ENCODE measurements around the gene FOXF2.
A peak's percentile ranks its signal among the peaks of the same experiment; 100 is the strongest.
"Not testable (repeated sequence)": the region's sequence is repeated elsewhere in the genome, so short reads cannot be mapped to it uniquely, and the experiment has no call there.

FOXF2 gene

GRCh38 chr6:1363729-1364572 lies 25.4 kb upstream of the FOXF2 start:
- Histone ChIP-seq H3K4me3 (ENCODE audit: low read depth, low read length) (no peak overlapping the region), H3K36me3 (ENCODE audit: control insufficient read depth, insufficient read depth, low read length) (no peaks in the 10 kb centered on the region), H3K27ac (ENCODE audit: low read depth, low read length) (no peak overlapping the region), H3K27me3 (ENCODE audit: control insufficient read depth, insufficient read depth, low read length) (peaks cover 11% of the 10 kb centered on the region), H3K4me1 (ENCODE audit: control insufficient read depth, insufficient read depth, low read length) (0 out of 2 replicates have a peak, but pooled peaks cover 14% of the 10 kb centered on the region), H3K9me3 (ENCODE audit: control insufficient read depth, insufficient read depth, low read length) (no peaks in the 10 kb centered on the region), H3K9ac (ENCODE audit: low read depth, low read length) (no peak overlapping the region)

DNA sequence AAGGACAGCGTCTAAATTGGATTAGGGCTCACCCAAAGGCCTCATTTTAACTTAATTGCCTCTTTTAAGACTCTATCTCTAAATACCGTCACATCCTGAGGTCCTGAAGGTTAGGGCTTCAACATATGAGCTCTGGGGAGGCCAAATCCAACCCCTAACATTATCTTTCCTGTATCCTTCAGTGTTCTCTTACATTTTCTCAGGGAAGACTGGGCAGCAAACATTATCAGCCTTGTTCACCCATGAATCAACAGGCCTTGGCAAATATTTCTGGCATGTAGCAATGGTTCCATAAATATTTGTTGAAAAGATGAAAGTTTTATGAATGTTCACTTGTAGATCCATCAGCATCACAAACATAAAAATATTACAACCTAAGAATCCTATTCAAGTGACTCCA lies 24.6 kb upstream of the FOXF2 start:
- no peak overlapping the region for H3K9ac ChIP-seq (ENCODE audit: low read depth, low read length)
- H3K27ac ChIP-seq (ENCODE audit: low read depth, low read length): no peak overlapping the region
- 0 out of 2 replicates have a peak, but pooled peaks cover 14% of the 10 kb centered on the region for H3K4me1 ChIP-seq (ENCODE audit: control insufficient read depth, insufficient read depth, low read length)
- no peak overlapping the region for H3K4me3 ChIP-seq (ENCODE audit: low read depth, low read length)
- H3K27me3 ChIP-seq (ENCODE audit: control insufficient read depth, insufficient read depth, low read length): peaks cover 11% of the 10 kb centered on the region
- H3K9me3 ChIP-seq (ENCODE audit: control insufficient read depth, insufficient read depth, low read length): no peaks in the 10 kb centered on the region
- H3K36me3 ChIP-seq (ENCODE audit: control insufficient read depth, insufficient read depth, low read length): no peaks in the 10 kb centered on the region

GRCh38 chr6:1365686-1366085 lies 23.7 kb upstream of the FOXF2 start:
- H3K27me3 ChIP-seq (ENCODE audit: control insufficient read depth, insufficient read depth, low read length): peaks cover 11% of the 10 kb centered on the region
- H3K36me3 ChIP-seq (ENCODE audit: control insufficient read depth, insufficient read depth, low read length): no peaks in the 10 kb centered on the region
- H3K4me3 ChIP-seq (ENCODE audit: low read depth, low read length): no peak overlapping the region
- no peak overlapping the region for H3K27ac ChIP-seq (ENCODE audit: low read depth, low read length)
- H3K9ac ChIP-seq (ENCODE audit: low read depth, low read length): no peak overlapping the region
- H3K9me3 ChIP-seq (ENCODE audit: control insufficient read depth, insufficient read depth, low read length): no peaks in the 10 kb centered on the region
- H3K4me1 ChIP-seq (ENCODE audit: control insufficient read depth, insufficient read depth, low read length): 0 out of 2 replicates have a peak, but pooled peaks cover 14% of the 10 kb centered on the region

- Histone ChIP-seq H3K4me1 (ENCODE audit: control insufficient read depth, insufficient read depth, low read length) (0 out of 2 replicates have a peak, but pooled peaks cover 14% of the 10 kb centered on the region), H3K9me3 (ENCODE audit: control insufficient read depth, insufficient read depth, low read length) (no peaks in the 10 kb centered on the region), H3K4me3 (ENCODE audit: low read depth, low read length) (no peak overlapping the region)
Measured at GRCh38 chr6:1367771-1368170, 21.6 kb upstream of the FOXF2 start.

DNA sequence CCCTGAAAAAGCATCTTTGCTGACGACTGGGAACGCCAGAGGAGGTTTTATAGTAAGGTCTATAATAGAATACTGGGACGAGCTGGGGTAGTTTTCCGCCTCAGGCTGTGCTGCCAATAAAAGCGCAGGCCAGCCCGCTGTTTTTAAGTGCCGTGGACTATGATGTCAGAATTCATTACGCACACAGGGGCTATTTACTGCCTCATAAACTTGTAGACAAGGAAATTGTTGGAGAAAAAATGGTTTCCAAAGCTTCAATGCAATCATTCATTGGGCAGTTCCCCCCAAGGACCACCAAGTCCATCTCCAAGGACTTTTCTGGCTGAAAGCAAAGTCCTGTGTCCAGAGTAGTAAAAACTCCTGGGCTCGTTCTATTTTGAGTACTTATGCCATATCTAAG lies 20.4 kb upstream of the FOXF2 start:
- Histone ChIP-seq H3K4me3 (ENCODE audit: low read depth, low read length) (no peak overlapping the region), H3K27me3 (ENCODE audit: control insufficient read depth, insufficient read depth, low read length) (peaks cover 29% of the 10 kb centered on the region), H3K9me3 (ENCODE audit: control insufficient read depth, insufficient read depth, low read length) (no peaks in the 10 kb centered on the region), H3K9ac (ENCODE audit: low read depth, low read length) (no peak overlapping the region), H3K27ac (ENCODE audit: low read depth, low read length) (no peak overlapping the region), H3K36me3 (ENCODE audit: control insufficient read depth, insufficient read depth, low read length) (no peaks in the 10 kb centered on the region), H3K4me1 (ENCODE audit: control insufficient read depth, insufficient read depth, low read length) (0 out of 2 replicates have a peak, but pooled peaks cover 14% of the 10 kb centered on the region)

More at GRCh38 chr6:1367771-1368170, 21.6 kb upstream of the FOXF2 start:
- Histone ChIP-seq H3K36me3 (ENCODE audit: control insufficient read depth, insufficient read depth, low read length) (no peaks in the 10 kb centered on the region), H3K9ac (ENCODE audit: low read depth, low read length) (no peak overlapping the region), H3K27me3 (ENCODE audit: control insufficient read depth, insufficient read depth, low read length) (peaks cover 17% of the 10 kb centered on the region), H3K27ac (ENCODE audit: low read depth, low read length) (no peak overlapping the region)

- not testable (repeated sequence) for H3K4me3 ChIP-seq (ENCODE audit: low read depth, low read length); H3K36me3 ChIP-seq (ENCODE audit: control insufficient read depth, insufficient read depth, low read length); H3K27ac ChIP-seq (ENCODE audit: low read depth, low read length); H3K9ac ChIP-seq (ENCODE audit: low read depth, low read length); H3K9me3 ChIP-seq (ENCODE audit: control insufficient read depth, insufficient read depth, low read length)
- peaks cover 36% of the 10 kb centered on the region for H3K27me3 ChIP-seq (ENCODE audit: control insufficient read depth, insufficient read depth, low read length)
- H3K4me1 ChIP-seq (ENCODE audit: control insufficient read depth, insufficient read depth, low read length): 0 out of 2 replicates have a peak, but pooled peaks cover 14% of the 10 kb centered on the region
Measured at GRCh38 chr6:1369695-1370094, 19.7 kb upstream of the FOXF2 start.

DNA sequence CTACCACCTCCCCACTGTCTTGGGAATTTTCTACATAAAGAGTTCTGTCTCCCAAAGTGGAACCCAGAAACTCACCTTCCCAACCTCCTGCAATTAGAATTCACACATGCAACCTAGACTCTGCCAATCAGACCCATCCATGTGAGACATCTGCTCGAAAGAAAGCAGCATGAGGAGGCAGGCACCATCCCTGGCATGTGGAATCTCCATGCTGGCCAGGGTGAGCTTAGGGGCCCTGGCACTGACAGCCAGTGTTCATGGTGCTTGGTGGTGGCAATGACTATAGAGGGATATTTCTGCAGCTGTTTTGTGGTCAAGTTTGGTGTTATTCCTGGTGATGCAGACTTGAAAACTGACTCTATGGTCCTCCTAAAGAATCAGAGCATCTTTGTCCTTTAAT lies 17.4 kb upstream of the FOXF2 start:
- no peaks in the 10 kb centered on the region for H3K36me3 ChIP-seq (ENCODE audit: control insufficient read depth, insufficient read depth, low read length)
- H3K4me1 ChIP-seq (ENCODE audit: control insufficient read depth, insufficient read depth, low read length): no peaks in the 10 kb centered on the region
- H3K9ac ChIP-seq (ENCODE audit: low read depth, low read length): no peak overlapping the region
- peaks cover 48% of the 10 kb centered on the region for H3K27me3 ChIP-seq (ENCODE audit: control insufficient read depth, insufficient read depth, low read length)
- no peaks in the 10 kb centered on the region for H3K9me3 ChIP-seq (ENCODE audit: control insufficient read depth, insufficient read depth, low read length)
- H3K27ac ChIP-seq (ENCODE audit: low read depth, low read length): no peak overlapping the region
- no peak overlapping the region for H3K4me3 ChIP-seq (ENCODE audit: low read depth, low read length)

- no peak overlapping the region for H3K27ac ChIP-seq (ENCODE audit: low read depth, low read length)
- peaks cover 55% of the 10 kb centered on the region for H3K27me3 ChIP-seq (ENCODE audit: control insufficient read depth, insufficient read depth, low read length)
- H3K4me1 ChIP-seq (ENCODE audit: control insufficient read depth, insufficient read depth, low read length): peaks cover 2% of the 10 kb centered on the region; the same call in 1 of the 2 replicates
- no peaks in the 10 kb centered on the region for H3K36me3 ChIP-seq (ENCODE audit: control insufficient read depth, insufficient read depth, low read length)
- H3K9ac ChIP-seq (ENCODE audit: low read depth, low read length): no peak overlapping the region
- H3K4me3 ChIP-seq (ENCODE audit: low read depth, low read length): no peak overlapping the region
- no peaks in the 10 kb centered on the region for H3K9me3 ChIP-seq (ENCODE audit: control insufficient read depth, insufficient read depth, low read length)
Measured at GRCh38 chr6:1372690-1373089, 16.7 kb upstream of the FOXF2 start.

GRCh38 chr6:1376653-1377052 lies 12.7 kb upstream of the FOXF2 start:
- H3K27ac ChIP-seq (ENCODE audit: low read depth, low read length): no peak overlapping the region
- H3K4me3 ChIP-seq (ENCODE audit: low read depth, low read length): no peak overlapping the region
- no peaks in the 10 kb centered on the region for H3K9me3 ChIP-seq (ENCODE audit: control insufficient read depth, insufficient read depth, low read length)
- H3K4me1 ChIP-seq (ENCODE audit: control insufficient read depth, insufficient read depth, low read length): peaks cover 13% of the 10 kb centered on the region
- no peaks in the 10 kb centered on the region for H3K36me3 ChIP-seq (ENCODE audit: control insufficient read depth, insufficient read depth, low read length)
- peaks cover 95% of the 10 kb centered on the region for H3K27me3 ChIP-seq (ENCODE audit: control insufficient read depth, insufficient read depth, low read length)
- no peak overlapping the region for H3K9ac ChIP-seq (ENCODE audit: low read depth, low read length)

DNA sequence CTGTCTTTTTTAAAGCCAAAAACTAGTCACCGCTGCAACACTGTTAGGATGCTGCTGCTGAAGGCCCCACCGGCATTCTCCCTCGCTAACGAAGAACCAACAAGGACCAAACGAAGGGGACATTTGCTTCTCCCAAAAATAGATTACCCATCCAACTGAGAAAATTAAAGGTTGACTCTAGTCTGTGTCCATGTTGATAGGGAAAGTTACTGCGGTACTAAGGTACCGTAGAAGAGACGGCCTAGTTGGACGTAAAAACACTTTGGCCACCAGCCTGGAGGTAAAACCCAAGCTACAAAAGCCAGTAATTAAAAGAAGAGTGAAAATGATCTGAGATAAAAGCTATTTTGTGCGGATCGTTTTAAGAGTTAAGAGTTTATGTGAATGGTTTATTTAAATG lies 11.8 kb upstream of the FOXF2 start:
- H3K36me3 ChIP-seq (ENCODE audit: control insufficient read depth, insufficient read depth, low read length): no peaks in the 10 kb centered on the region
- H3K27ac ChIP-seq (ENCODE audit: low read depth, low read length): no peak overlapping the region
- H3K9me3 ChIP-seq (ENCODE audit: control insufficient read depth, insufficient read depth, low read length): no peaks in the 10 kb centered on the region
- peaks cover 100% of the 10 kb centered on the region for H3K27me3 ChIP-seq (ENCODE audit: control insufficient read depth, insufficient read depth, low read length)
- no peak overlapping the region for H3K9ac ChIP-seq (ENCODE audit: low read depth, low read length)
- H3K4me1 ChIP-seq (ENCODE audit: control insufficient read depth, insufficient read depth, low read length): peaks cover 13% of the 10 kb centered on the region
- peak overlapping the region; percentile 39 for H3K4me3 ChIP-seq (ENCODE audit: low read depth, low read length)
